A549 (cell line): ENCODE data around the gene ITFG1.

ENCODE experiments used
- BHLHE40 ChIP-seq: IDR thresholded peaks from 2 replicates; pipeline ENCODE4 v1.6.1; 2012; ENCODE audit warnings: low read depth, low read length, inconsistent platforms
- CHD2 ChIP-seq: fragments of 150-350 bp; IDR thresholded peaks from 2 replicates; pipeline ENCODE4 v1.6.1; 2014; ENCODE audit warnings: low read length; ENCODE audit not compliant: partially characterized antibody
- EP300 ChIP-seq, 2 experiments: fragments of >200 bp; sonication (Bioruptor Twin); formaldehyde crosslinking; IDR thresholded peaks; 2 replicates in 1 of 2; 3 replicates in 1 of 2; pipeline ENCODE4 v1.6.1; 2016 to 2017
- ESRRA ChIP-seq: fragments of 150-350 bp; IDR thresholded peaks from 2 replicates; pipeline ENCODE4 v1.6.1; 2014; ENCODE audit warnings: mild to moderate bottlenecking, low read length, borderline replicate concordance
- GATA3 ChIP-seq: IDR thresholded peaks from 2 replicates; pipeline ENCODE4 v1.6.1; 2012; ENCODE audit warnings: borderline replicate concordance
- JUN ChIP-seq, 2 experiments: fragments of >200 bp; sonication (Bioruptor Twin); formaldehyde crosslinking; IDR thresholded peaks; 2 replicates in 1 of 2; 3 replicates in 1 of 2; pipeline ENCODE4 v1.6.1; 2016 to 2017
- MAFK ChIP-seq: fragments of 450-650 bp; IDR thresholded peaks from 2 replicates; pipeline ENCODE4 v1.6.1; 2014; ENCODE audit not compliant: partially characterized antibody
- POLR2A ChIP-seq: IDR thresholded peaks from 2 replicates; pipeline ENCODE4 v1.6.1; 2012; ENCODE audit warnings: mild to moderate bottlenecking, low read length
- RAD21 ChIP-seq, 2 experiments: fragments of >200 bp in 1 of 2; sonication (Bioruptor Twin) in 1 of 2; formaldehyde crosslinking in 1 of 2; IDR thresholded peaks in 1 of 2; conservative IDR thresholded peaks in 1 of 2; 2 replicates in 1 of 2; 3 replicates in 1 of 2; pipeline ENCODE4 v1.6.1; 2012 to 2018; ENCODE audit warnings: inconsistent platforms in 1 of 2
- TF ChIP-seq, protein P1 (sequence below): fragments of >200 bp; sonication (Bioruptor Twin); formaldehyde crosslinking; IDR thresholded peaks from 3 replicates; pipeline ENCODE4 v1.5.1; 2016
- TF ChIP-seq, protein P2 (sequence below): IDR thresholded peaks from 2 replicates; pipeline ENCODE4 v1.6.1; 2012
- TF ChIP-seq, protein P3 (sequence below): IDR thresholded peaks from 2 replicates; pipeline ENCODE4 v1.6.1; 2012
- TF ChIP-seq, protein P4 (sequence below): fragments of 200-600 bp; sonication (generic); IDR thresholded peaks from 2 replicates; pipeline ENCODE4 v1.6.1; 2016; ENCODE audit warnings: antibody characterized with exemption, mild to moderate bottlenecking, moderate library complexity

DNA sequence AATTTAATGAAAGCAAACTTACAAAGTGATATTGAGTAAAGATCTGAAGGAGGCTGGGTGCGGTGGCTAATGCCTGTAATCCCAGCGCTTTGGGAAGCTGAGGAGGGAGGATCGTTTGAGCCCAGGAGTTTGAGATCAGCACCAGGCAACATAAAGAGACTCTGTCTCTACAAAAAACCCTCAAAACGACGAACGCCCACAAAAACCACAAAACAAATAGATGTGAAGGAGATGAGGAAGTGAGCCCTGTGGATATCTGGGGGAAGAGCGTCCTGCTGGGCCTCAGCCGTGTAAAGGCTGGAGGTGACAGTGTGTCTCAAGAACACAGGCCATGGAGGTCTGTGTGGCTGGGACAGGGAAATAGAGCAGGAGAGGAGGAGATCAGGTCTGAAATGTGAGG is 68.8 kb downstream of the ITFG1 start:
- TF ChIP-seq, protein P1, sequence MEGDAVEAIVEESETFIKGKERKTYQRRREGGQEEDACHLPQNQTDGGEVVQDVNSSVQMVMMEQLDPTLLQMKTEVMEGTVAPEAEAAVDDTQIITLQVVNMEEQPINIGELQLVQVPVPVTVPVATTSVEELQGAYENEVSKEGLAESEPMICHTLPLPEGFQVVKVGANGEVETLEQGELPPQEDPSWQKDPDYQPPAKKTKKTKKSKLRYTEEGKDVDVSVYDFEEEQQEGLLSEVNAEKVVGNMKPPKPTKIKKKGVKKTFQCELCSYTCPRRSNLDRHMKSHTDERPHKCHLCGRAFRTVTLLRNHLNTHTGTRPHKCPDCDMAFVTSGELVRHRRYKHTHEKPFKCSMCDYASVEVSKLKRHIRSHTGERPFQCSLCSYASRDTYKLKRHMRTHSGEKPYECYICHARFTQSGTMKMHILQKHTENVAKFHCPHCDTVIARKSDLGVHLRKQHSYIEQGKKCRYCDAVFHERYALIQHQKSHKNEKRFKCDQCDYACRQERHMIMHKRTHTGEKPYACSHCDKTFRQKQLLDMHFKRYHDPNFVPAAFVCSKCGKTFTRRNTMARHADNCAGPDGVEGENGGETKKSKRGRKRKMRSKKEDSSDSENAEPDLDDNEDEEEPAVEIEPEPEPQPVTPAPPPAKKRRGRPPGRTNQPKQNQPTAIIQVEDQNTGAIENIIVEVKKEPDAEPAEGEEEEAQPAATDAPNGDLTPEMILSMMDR = no peak
- TF ChIP-seq JUN (IDR thresholded peaks at IDR 0.05) = no peak
- TF ChIP-seq, protein P2, sequence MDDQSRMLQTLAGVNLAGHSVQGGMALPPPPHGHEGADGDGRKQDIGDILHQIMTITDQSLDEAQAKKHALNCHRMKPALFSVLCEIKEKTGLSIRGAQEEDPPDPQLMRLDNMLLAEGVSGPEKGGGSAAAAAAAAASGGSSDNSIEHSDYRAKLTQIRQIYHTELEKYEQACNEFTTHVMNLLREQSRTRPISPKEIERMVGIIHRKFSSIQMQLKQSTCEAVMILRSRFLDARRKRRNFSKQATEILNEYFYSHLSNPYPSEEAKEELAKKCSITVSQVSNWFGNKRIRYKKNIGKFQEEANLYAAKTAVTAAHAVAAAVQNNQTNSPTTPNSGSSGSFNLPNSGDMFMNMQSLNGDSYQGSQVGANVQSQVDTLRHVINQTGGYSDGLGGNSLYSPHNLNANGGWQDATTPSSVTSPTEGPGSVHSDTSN = no peak
- TF ChIP-seq BHLHE40 = no peak
- no peak for TF ChIP-seq POLR2A
- no peak for TF ChIP-seq ESRRA
- no peak for TF ChIP-seq RAD21 (conservative IDR thresholded peaks at IDR 0.05 in 1 of 2, IDR thresholded peaks at IDR 0.05 in 1 of 2)
- TF ChIP-seq MAFK = no peak
- TF ChIP-seq, protein P3, sequence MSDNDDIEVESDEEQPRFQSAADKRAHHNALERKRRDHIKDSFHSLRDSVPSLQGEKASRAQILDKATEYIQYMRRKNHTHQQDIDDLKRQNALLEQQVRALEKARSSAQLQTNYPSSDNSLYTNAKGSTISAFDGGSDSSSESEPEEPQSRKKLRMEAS = no peak
- no peak for TF ChIP-seq EP300 (IDR thresholded peaks at IDR 0.05)
- TF ChIP-seq, protein P4, sequence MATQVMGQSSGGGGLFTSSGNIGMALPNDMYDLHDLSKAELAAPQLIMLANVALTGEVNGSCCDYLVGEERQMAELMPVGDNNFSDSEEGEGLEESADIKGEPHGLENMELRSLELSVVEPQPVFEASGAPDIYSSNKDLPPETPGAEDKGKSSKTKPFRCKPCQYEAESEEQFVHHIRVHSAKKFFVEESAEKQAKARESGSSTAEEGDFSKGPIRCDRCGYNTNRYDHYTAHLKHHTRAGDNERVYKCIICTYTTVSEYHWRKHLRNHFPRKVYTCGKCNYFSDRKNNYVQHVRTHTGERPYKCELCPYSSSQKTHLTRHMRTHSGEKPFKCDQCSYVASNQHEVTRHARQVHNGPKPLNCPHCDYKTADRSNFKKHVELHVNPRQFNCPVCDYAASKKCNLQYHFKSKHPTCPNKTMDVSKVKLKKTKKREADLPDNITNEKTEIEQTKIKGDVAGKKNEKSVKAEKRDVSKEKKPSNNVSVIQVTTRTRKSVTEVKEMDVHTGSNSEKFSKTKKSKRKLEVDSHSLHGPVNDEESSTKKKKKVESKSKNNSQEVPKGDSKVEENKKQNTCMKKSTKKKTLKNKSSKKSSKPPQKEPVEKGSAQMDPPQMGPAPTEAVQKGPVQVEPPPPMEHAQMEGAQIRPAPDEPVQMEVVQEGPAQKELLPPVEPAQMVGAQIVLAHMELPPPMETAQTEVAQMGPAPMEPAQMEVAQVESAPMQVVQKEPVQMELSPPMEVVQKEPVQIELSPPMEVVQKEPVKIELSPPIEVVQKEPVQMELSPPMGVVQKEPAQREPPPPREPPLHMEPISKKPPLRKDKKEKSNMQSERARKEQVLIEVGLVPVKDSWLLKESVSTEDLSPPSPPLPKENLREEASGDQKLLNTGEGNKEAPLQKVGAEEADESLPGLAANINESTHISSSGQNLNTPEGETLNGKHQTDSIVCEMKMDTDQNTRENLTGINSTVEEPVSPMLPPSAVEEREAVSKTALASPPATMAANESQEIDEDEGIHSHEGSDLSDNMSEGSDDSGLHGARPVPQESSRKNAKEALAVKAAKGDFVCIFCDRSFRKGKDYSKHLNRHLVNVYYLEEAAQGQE = no peak
- no peak for TF ChIP-seq GATA3
- TF ChIP-seq CHD2 = no peak
